Ishikawa (cell line): ENCODE data around the gene ADAMTS7.

ENCODE experiments used
- CREB1 ChIP-seq: IDR thresholded peaks from 2 replicates; pipeline ENCODE4 v1.6.1; 2012; ENCODE audit warnings: low read depth
- EGR1 ChIP-seq: IDR thresholded peaks from 2 replicates; pipeline ENCODE4 v1.6.1; 2012
- MAX ChIP-seq: IDR thresholded peaks from 2 replicates; pipeline ENCODE4 v1.6.1; 2012
- NFIC ChIP-seq: IDR thresholded peaks from 2 replicates; pipeline ENCODE4 v1.6.1; 2012
- TAF1 ChIP-seq: IDR thresholded peaks from 2 replicates; pipeline ENCODE4 v1.6.1; 2012; ENCODE audit warnings: low read depth, mild to moderate bottlenecking
- USF1 ChIP-seq: IDR thresholded peaks from 2 replicates; pipeline ENCODE4 v1.6.1; 2012

- TF ChIP-seq NFIC: no peak
- no peak for TF ChIP-seq TAF1
- no peak for TF ChIP-seq MAX
- TF ChIP-seq EGR1: no peak
- no peak for TF ChIP-seq USF1
- TF ChIP-seq CREB1: no peak
Measured at GRCh38 chr15:78837131-78837530, 25.9 kb upstream of the ADAMTS7 start.
